ENCODE measurements around the gene CDS2.

The CDS2 gene

DNA sequence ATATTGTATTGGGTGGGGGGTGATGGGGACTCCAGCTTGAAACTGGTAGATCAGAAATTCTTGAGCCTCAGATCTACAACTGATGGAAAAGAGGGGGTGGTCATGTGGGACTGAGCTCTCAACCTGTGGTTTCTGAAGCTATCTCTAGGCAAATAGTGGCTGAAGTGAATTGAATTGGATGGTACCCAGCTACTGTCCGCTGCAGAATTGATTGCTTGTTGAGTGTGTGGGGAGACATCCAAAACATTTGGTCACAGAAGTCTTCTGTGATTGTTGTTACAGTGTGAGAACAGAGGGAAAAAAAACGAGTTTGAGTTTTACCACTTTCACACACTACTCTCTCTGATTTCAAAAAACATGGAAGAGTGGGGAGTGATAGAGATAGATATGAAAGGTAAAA, 14.8 kb downstream of the CDS2 start:
- Histone ChIP-seq H3K36me3 (ENCODE audit: control insufficient read depth, insufficient read depth, low read length) (no peaks in the 10 kb centered on the region), H2BK15ac (replicated peaks; ENCODE audit: low read depth) (no peak overlapping the region), H2BK120ac (ENCODE audit: low read depth, low read length) (no peak overlapping the region), H2AK5ac (ENCODE audit: low read length) (no peak overlapping the region), H3K4me2 (ENCODE audit: low read length) (no peak overlapping the region), H3K9ac (ENCODE audit: low read length) (no peak overlapping the region), H3K56ac (ENCODE audit: low read length) (no peak overlapping the region), H3K27ac (ENCODE audit: low read depth, low read length) (no peak overlapping the region), H3K4me1 (ENCODE audit: control insufficient read depth, low read depth, low read length) (no peaks in the 10 kb centered on the region), H3K79me2 (ENCODE audit: control insufficient read depth, insufficient read depth, low read length) (peaks cover 13% of the 10 kb centered on the region), H3K4ac (ENCODE audit: low read depth, low read length) (no peak overlapping the region), H2BK5ac (ENCODE audit: low read length) (no peak overlapping the region), H4K8ac (ENCODE audit: low read depth, low read length) (no peak overlapping the region), H3K79me1 (ENCODE audit: low read length) (peaks cover 14% of the 10 kb centered on the region), H3K27me3 (ENCODE audit: insufficient read depth, low read length, poor library complexity) (no peaks in the 10 kb centered on the region), H3K18ac (ENCODE audit: low read length) (no peak overlapping the region), H3K23ac (ENCODE audit: low read length) (no peak overlapping the region), H3K4me3 (ENCODE audit: low read length) (no peak overlapping the region), H4K5ac (ENCODE audit: low read length) (no peak overlapping the region)
- WGBS (ENCODE audit: extremely low coverage, insufficient coverage, low lambda C conversion rate) = no CpG with 5 or more reads among the region's 2 CpGs
- DNase-seq = no peak

DNA sequence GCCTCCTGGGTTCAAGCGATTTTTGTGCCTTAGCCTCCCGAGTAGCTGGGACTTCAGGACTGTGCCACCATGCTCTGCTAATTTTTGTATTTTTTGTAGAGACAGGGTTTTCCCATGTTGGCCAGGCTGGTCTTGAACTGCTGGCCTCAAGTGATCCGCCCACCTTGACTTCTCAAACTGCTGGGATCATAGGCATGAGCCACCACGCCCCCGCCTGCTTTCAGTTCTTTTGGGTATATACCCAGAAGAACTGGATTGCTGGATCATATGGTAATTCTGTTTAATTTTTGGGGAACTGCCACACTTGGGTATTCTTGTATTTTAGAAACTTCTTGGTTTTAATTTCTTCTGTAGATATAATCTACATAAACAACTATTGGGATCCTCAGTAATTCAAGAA, 17.0 kb downstream of the CDS2 start:
- H3K4me3 ChIP-seq (ENCODE audit: low read length) = no peak overlapping the region
- no peak overlapping the region for H3K4me2 ChIP-seq (ENCODE audit: low read length)
- no peak overlapping the region for H2BK5ac ChIP-seq (ENCODE audit: low read length)

DNA sequence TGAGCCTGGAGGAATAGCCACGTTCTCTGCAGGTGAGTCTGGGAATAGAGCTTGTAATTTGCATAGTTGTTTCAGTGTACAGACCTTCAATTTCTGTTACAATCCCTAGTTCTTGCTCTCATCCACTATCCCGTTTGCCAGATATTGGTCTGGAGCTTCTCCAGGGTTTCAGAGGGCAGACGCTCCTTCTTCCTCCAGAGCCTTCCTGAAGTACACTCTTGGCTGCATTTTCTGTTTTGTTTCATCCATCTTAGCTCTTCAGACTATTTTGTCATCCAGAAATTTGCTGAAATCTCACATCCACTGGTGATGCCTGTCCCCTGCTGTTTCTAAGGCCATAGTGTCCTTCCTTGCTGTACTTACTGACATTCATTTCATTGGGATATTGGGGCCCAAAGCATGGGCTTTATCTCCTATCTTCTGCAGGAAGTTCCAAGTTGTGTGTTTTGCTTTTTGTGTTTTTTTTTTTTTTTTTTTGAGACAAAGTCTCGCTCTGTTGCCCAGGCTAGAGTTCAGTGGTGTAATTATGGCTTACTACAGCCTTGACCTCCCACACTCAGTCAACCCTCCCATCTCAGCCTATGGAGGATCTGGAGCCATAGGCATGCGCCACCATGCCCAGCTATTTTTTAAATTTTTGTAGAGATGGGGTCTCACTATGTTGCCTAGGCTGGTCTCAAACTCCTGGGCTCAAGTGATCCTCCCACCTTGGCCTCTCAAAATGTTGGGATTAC, 18.7 kb downstream of the CDS2 start:
- Histone ChIP-seq H2BK120ac (ENCODE audit: low read depth, low read length) (no peak overlapping the region), H2BK5ac (ENCODE audit: low read length) (no peak overlapping the region), H3K79me2 (ENCODE audit: control insufficient read depth, insufficient read depth, low read length) (peaks cover 19% of the 10 kb centered on the region), H4K8ac (ENCODE audit: low read depth, low read length) (no peak overlapping the region), H3K4me1 (ENCODE audit: control insufficient read depth, low read depth, low read length) (no peaks in the 10 kb centered on the region), H2BK15ac (replicated peaks; ENCODE audit: low read depth) (no peak overlapping the region), H3K56ac (ENCODE audit: low read length) (no peak overlapping the region), H3K27ac (ENCODE audit: low read depth, low read length) (no peak overlapping the region), H3K9ac (ENCODE audit: low read length) (no peak overlapping the region), H3K79me1 (ENCODE audit: low read length) (peaks cover 25% of the 10 kb centered on the region), H3K18ac (ENCODE audit: low read length) (no peak overlapping the region), H3K4me2 (ENCODE audit: low read length) (no peak overlapping the region), H3K4ac (ENCODE audit: low read depth, low read length) (no peak overlapping the region), H3K4me3 (ENCODE audit: low read length) (no peak overlapping the region), H3K27me3 (ENCODE audit: insufficient read depth, low read length, poor library complexity) (no peaks in the 10 kb centered on the region), H3K23ac (ENCODE audit: low read length) (no peak overlapping the region), H2AK5ac (ENCODE audit: low read length) (no peak overlapping the region), H4K5ac (ENCODE audit: low read length) (no peak overlapping the region), H3K36me3 (ENCODE audit: control insufficient read depth, insufficient read depth, low read length) (no peaks in the 10 kb centered on the region)
- DNase-seq = no peak
- no CpG with 5 or more reads among the region's 5 CpGs for WGBS (ENCODE audit: extremely low coverage, insufficient coverage, low lambda C conversion rate)

More for the DNA sequence above, 17.0 kb downstream of the CDS2 start:
- H3K4ac ChIP-seq (ENCODE audit: low read depth, low read length) = no peak overlapping the region
- no peak overlapping the region for H4K8ac ChIP-seq (ENCODE audit: low read depth, low read length)
- no peak overlapping the region for H2BK120ac ChIP-seq (ENCODE audit: low read depth, low read length)
- no peak overlapping the region for H3K56ac ChIP-seq (ENCODE audit: low read length)
- no peaks in the 10 kb centered on the region for H3K27me3 ChIP-seq (ENCODE audit: insufficient read depth, low read length, poor library complexity)
- no CpG with 5 or more reads among the region's 5 CpGs for WGBS (ENCODE audit: extremely low coverage, insufficient coverage, low lambda C conversion rate)
- no peak for DNase-seq
- no peak overlapping the region for H3K23ac ChIP-seq (ENCODE audit: low read length)
- no peak overlapping the region for H3K9ac ChIP-seq (ENCODE audit: low read length)
- H3K79me2 ChIP-seq (ENCODE audit: control insufficient read depth, insufficient read depth, low read length) = peaks cover 17% of the 10 kb centered on the region
- no peak overlapping the region for H4K5ac ChIP-seq (ENCODE audit: low read length)
- H3K79me1 ChIP-seq (ENCODE audit: low read length) = peaks cover 21% of the 10 kb centered on the region
- H3K27ac ChIP-seq (ENCODE audit: low read depth, low read length) = no peak overlapping the region
- H3K36me3 ChIP-seq (ENCODE audit: control insufficient read depth, insufficient read depth, low read length) = no peaks in the 10 kb centered on the region
- H3K4me1 ChIP-seq (ENCODE audit: control insufficient read depth, low read depth, low read length) = no peaks in the 10 kb centered on the region
- H3K18ac ChIP-seq (ENCODE audit: low read length) = no peak overlapping the region
- H2AK5ac ChIP-seq (ENCODE audit: low read length) = no peak overlapping the region
- H2BK15ac ChIP-seq (replicated peaks; ENCODE audit: low read depth) = no peak overlapping the region

DNA sequence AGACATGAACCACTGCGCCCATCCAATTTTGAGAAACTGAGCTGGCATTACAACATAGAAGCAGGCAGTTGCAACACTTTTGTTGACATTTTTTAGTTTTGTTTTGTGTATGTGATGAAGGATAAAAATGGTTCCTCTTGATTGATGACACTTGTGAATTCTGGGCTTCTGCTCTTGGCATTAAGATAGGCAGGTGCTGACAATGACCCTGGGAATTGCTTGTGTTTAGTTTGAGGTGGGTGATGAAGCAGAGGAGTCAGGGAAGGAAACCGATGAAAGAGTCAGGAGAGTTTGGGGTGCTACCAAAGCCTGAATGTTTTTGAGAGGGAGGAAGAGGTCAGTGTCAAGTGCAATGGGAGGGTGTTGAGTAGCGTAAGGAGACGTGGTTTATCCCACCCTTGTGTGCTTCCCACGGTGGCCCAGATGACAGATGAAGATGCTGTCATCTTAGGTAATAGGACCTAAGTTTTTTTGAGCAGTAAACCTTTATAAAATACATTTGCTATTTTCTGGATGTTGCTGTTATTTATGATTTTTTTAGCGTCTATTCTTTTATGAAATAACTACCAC, 19.4 kb downstream of the CDS2 start:
- Histone ChIP-seq H3K4me1 (ENCODE audit: control insufficient read depth, low read depth, low read length) (no peaks in the 10 kb centered on the region), H3K56ac (ENCODE audit: low read length) (no peak overlapping the region), H3K79me1 (ENCODE audit: low read length) (peaks cover 28% of the 10 kb centered on the region), H4K5ac (ENCODE audit: low read length) (no peak overlapping the region), H3K18ac (ENCODE audit: low read length) (no peak overlapping the region), H2AK5ac (ENCODE audit: low read length) (no peak overlapping the region), H3K4me3 (ENCODE audit: low read length) (no peak overlapping the region), H3K4me2 (ENCODE audit: low read length) (no peak overlapping the region), H3K79me2 (ENCODE audit: control insufficient read depth, insufficient read depth, low read length) (peaks cover 21% of the 10 kb centered on the region), H2BK15ac (replicated peaks; ENCODE audit: low read depth) (no peak overlapping the region), H3K23ac (ENCODE audit: low read length) (no peak overlapping the region), H3K4ac (ENCODE audit: low read depth, low read length) (no peak overlapping the region), H3K9ac (ENCODE audit: low read length) (no peak overlapping the region), H3K27ac (ENCODE audit: low read depth, low read length) (no peak overlapping the region), H3K27me3 (ENCODE audit: insufficient read depth, low read length, poor library complexity) (no peaks in the 10 kb centered on the region), H2BK5ac (ENCODE audit: low read length) (no peak overlapping the region), H4K8ac (ENCODE audit: low read depth, low read length) (no peak overlapping the region), H2BK120ac (ENCODE audit: low read depth, low read length) (no peak overlapping the region), H3K36me3 (ENCODE audit: control insufficient read depth, insufficient read depth, low read length) (no peaks in the 10 kb centered on the region)
- no CpG with 5 or more reads among the region's 6 CpGs for WGBS (ENCODE audit: extremely low coverage, insufficient coverage, low lambda C conversion rate)
- DNase-seq = no peak

DNA sequence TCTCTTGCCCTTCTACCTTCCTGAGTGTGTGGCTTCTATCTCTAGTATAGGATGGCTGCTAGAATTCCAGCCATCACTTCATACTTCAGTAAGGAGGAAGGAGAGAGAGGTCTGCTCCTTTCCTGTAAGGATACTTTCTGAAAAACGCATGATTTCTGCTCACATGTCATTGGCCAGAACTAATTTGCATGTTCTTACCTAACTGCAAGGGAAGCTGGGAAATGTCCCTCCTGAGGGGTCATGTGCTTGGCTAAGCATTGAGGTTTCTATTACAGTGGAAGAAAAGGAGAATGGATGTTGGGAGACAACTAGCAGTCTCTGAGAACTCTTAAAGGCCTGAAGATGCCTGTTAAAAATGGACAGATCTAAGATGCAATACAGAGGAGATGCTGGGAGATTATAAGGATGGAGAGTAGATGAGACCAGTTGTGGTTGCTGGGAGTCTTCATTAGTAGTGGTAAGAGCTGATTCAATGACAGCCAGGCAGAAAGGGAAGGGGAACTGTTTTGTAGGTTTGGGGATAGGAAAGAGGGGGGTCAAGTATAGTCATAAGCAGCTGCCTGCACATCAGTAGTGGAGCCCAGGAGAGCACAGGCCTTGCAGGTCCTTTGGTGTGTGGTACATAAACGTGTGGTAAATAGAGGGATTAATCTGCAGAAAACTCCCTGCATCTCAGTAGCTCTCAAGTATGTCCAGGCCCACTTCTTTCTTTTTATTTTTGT, 20.2 kb downstream of the CDS2 start:
- no peak overlapping the region for H3K4me3 ChIP-seq (ENCODE audit: low read length)
- no peak overlapping the region for H3K4ac ChIP-seq (ENCODE audit: low read depth, low read length)
- H3K18ac ChIP-seq (ENCODE audit: low read length) = no peak overlapping the region
- no peaks in the 10 kb centered on the region for H3K27me3 ChIP-seq (ENCODE audit: insufficient read depth, low read length, poor library complexity)
- WGBS (ENCODE audit: extremely low coverage, insufficient coverage, low lambda C conversion rate) = no CpG with 5 or more reads among the region's 2 CpGs
- no peak overlapping the region for H3K9ac ChIP-seq (ENCODE audit: low read length)
- no peak for DNase-seq
- H2BK15ac ChIP-seq (replicated peaks; ENCODE audit: low read depth) = no peak overlapping the region
- no peak overlapping the region for H3K56ac ChIP-seq (ENCODE audit: low read length)
- H3K79me1 ChIP-seq (ENCODE audit: low read length) = peaks cover 26% of the 10 kb centered on the region
- no peak overlapping the region for H2BK120ac ChIP-seq (ENCODE audit: low read depth, low read length)
- H4K8ac ChIP-seq (ENCODE audit: low read depth, low read length) = no peak overlapping the region
- no peak overlapping the region for H2AK5ac ChIP-seq (ENCODE audit: low read length)
- H3K36me3 ChIP-seq (ENCODE audit: control insufficient read depth, insufficient read depth, low read length) = no peaks in the 10 kb centered on the region
- no peak overlapping the region for H3K23ac ChIP-seq (ENCODE audit: low read length)
- H3K79me2 ChIP-seq (ENCODE audit: control insufficient read depth, insufficient read depth, low read length) = peaks cover 18% of the 10 kb centered on the region
- no peak overlapping the region for H3K4me2 ChIP-seq (ENCODE audit: low read length)
- H3K27ac ChIP-seq (ENCODE audit: low read depth, low read length) = no peak overlapping the region
- no peaks in the 10 kb centered on the region for H3K4me1 ChIP-seq (ENCODE audit: control insufficient read depth, low read depth, low read length)
- no peak overlapping the region for H2BK5ac ChIP-seq (ENCODE audit: low read length)
- H4K5ac ChIP-seq (ENCODE audit: low read length) = no peak overlapping the region
